ENCODE measurements around the gene TNNC1.

Gene TNNC1

DNA sequence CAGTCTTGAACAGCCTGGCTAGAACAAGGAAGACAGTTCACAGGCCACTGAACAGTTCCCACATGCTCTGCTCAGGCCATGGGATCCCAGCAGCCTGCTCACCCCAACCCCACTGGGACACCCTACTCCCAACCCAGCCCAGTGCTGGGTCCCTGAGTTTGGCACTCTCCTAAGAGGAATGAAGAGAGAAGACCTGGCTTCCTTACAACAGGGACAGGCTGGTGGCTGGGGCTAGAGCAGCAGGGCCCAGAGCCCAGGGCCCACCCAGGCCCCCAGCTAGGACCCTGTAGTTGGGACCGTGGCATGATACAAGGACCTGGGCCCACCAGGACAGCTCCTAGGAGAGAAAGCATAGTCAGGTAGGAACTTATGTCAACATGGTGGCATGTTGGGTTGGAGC is 52.3 kb downstream of the TNNC1 start:
- no peak for DNase-seq (ENCODE audit: low read depth, low spot score)
